ENCODE data around the gene FAM184B. TPM values are rescaled to one million over a fixed set of nuclear protein-coding genes. Genes with fewer than 3 reads are reported as not detected.

The FAM184B gene
- total RNA-seq, 4 donors from 2014 or later, result 0.24 to 0.39 (median 0.25) TPM; not detected in 1

- Histone ChIP-seq H3K4me1 (no peaks in the 10 kb centered on the region), H3K27ac (no peak overlapping the region), H3K27me3 (no peaks in the 10 kb centered on the region), H3K4me3 (no peak overlapping the region), H3K9me3 (no peaks in the 10 kb centered on the region), H3K36me3 (peaks cover 98% of the 10 kb centered on the region)
- DNase-seq (ENCODE audit: low spot score in 2 of 2), result no peak
- TF ChIP-seq EP300 (IDR thresholded peaks at IDR 0.05), result no peak
- TF ChIP-seq, protein P1, sequence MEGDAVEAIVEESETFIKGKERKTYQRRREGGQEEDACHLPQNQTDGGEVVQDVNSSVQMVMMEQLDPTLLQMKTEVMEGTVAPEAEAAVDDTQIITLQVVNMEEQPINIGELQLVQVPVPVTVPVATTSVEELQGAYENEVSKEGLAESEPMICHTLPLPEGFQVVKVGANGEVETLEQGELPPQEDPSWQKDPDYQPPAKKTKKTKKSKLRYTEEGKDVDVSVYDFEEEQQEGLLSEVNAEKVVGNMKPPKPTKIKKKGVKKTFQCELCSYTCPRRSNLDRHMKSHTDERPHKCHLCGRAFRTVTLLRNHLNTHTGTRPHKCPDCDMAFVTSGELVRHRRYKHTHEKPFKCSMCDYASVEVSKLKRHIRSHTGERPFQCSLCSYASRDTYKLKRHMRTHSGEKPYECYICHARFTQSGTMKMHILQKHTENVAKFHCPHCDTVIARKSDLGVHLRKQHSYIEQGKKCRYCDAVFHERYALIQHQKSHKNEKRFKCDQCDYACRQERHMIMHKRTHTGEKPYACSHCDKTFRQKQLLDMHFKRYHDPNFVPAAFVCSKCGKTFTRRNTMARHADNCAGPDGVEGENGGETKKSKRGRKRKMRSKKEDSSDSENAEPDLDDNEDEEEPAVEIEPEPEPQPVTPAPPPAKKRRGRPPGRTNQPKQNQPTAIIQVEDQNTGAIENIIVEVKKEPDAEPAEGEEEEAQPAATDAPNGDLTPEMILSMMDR (IDR thresholded peaks at IDR 0.05), result no peak
- no peak for TF ChIP-seq POLR2AphosphoS5 (IDR thresholded peaks at IDR 0.05)
- 91% methylated on average over 4 of the region's 4 CpGs for WGBS
These were observed 151.2 kb downstream of the FAM184B start for GRCh38 chr4:17630228-17630627.

DNA sequence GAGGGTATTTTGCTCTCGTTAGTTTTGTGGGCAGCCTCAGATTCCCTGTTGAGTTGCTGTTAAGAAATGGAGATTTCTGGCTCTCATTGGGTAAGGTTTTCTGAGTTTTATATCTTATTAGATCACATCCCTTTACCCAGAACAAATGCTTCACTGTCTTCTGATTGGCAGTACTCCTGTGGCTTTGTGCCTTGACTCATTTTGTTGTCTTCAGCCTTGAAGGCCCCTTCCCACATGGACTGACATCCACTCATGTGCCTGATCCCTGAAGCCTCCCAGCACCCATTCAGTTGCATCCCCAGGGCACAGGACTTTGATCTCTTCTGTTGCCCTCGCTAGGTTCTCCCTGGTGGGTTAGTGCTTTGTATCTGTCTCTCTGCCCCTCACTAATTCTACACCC is 156.6 kb downstream of the FAM184B start:
- Histone ChIP-seq H3K36me3 (peaks cover 99% of the 10 kb centered on the region), H3K4me1 (no peaks in the 10 kb centered on the region), H3K27me3 (no peaks in the 10 kb centered on the region), H3K9me3 (no peaks in the 10 kb centered on the region), H3K4me3 (no peak overlapping the region), H3K27ac (no peak overlapping the region)
- no peak for DNase-seq (ENCODE audit: low spot score in 2 of 2)
- TF ChIP-seq EP300 (IDR thresholded peaks at IDR 0.05) (no peak), POLR2A (IDR thresholded peaks at IDR 0.05) (no peak), POLR2AphosphoS5 (IDR thresholded peaks at IDR 0.05) (no peak)
- TF ChIP-seq, protein P1 (IDR thresholded peaks at IDR 0.05), result no peak
- 83% methylated on average over 2 of the region's 2 CpGs for WGBS

GRCh38 chr4:17623451-17624001 is 157.9 kb downstream of the FAM184B start:
- H3K36me3 ChIP-seq, result peaks cover 94% of the 10 kb centered on the region
- 67% methylated on average over 7 of the region's 7 CpGs for WGBS

DNA sequence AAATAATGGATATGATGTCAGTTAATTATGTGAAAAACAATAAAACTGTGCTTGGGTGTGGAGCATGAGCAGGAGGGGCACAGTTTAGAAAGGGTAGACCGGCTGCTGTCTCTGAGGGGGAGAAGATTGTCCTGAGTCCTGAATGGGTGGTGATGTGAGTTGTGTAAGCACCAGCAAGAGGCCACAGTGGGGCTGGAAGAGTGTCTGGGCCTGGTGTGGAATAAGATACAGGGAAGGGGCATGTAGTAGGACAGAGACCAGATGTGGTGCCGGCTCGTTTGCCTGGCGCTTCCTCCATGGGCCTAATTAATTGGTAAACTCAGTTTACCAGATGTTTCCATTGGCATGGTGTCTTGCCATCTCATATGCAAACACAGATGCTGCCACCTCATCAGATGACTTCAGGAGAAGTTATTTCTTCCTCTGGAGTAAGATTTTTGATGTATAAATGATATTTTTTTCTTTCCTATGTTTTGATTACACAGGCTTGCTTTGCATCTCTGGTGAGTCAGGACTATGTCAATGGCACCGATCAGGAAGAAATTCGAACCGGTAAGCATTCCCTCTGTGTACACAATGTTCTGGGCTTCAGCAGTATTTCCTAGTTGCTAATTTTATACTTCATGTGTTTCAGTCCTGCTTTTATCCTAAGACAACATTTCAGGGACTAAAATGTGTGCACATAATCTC is 161.9 kb downstream of the FAM184B start:
- DNase-seq (ENCODE audit: low spot score in 2 of 2), result no peak
- 59% methylated on average over 7 of the region's 7 CpGs for WGBS
- no peak overlapping the region for H3K27ac ChIP-seq
- no peak overlapping the region for H3K4me3 ChIP-seq
- peaks cover 54% of the 10 kb centered on the region for H3K36me3 ChIP-seq
- no peaks in the 10 kb centered on the region for H3K27me3 ChIP-seq
- H3K9me3 ChIP-seq, result no peaks in the 10 kb centered on the region
- peaks cover 35% of the 10 kb centered on the region for H3K4me1 ChIP-seq
- TF ChIP-seq POLR2A (IDR thresholded peaks at IDR 0.05) (no peak), POLR2AphosphoS5 (IDR thresholded peaks at IDR 0.05) (no peak), EP300 (IDR thresholded peaks at IDR 0.05) (no peak)
- TF ChIP-seq, protein P1 (IDR thresholded peaks at IDR 0.05), result no peak

More at GRCh38 chr4:17623451-17624001, 157.9 kb downstream of the FAM184B start:
- Histone ChIP-seq H3K4me1 (peaks cover 10% of the 10 kb centered on the region), H3K9me3 (no peaks in the 10 kb centered on the region), H3K27ac (no peak overlapping the region), H3K4me3 (no peak overlapping the region), H3K27me3 (no peaks in the 10 kb centered on the region)
- DNase-seq (ENCODE audit: low spot score in 2 of 2), result no peak
- no peak for TF ChIP-seq POLR2AphosphoS5 (IDR thresholded peaks at IDR 0.05)
- TF ChIP-seq EP300 (IDR thresholded peaks at IDR 0.05), result no peak
- no peak for TF ChIP-seq POLR2A (IDR thresholded peaks at IDR 0.05)
- TF ChIP-seq, protein P1 (IDR thresholded peaks at IDR 0.05), result no peak

GRCh38 chr4:17618926-17619325 is 162.5 kb downstream of the FAM184B start:
- H3K9me3 ChIP-seq, result no peaks in the 10 kb centered on the region
- no peak for DNase-seq (ENCODE audit: low spot score in 2 of 2)
- no peak for TF ChIP-seq POLR2AphosphoS5 (IDR thresholded peaks at IDR 0.05)
- TF ChIP-seq, protein P1 (IDR thresholded peaks at IDR 0.05), result no peak
- TF ChIP-seq EP300 (IDR thresholded peaks at IDR 0.05), result no peak
- no peak for TF ChIP-seq POLR2A (IDR thresholded peaks at IDR 0.05)
- H3K4me1 ChIP-seq, result peaks cover 35% of the 10 kb centered on the region
- H3K27me3 ChIP-seq, result no peaks in the 10 kb centered on the region
- no peak overlapping the region for H3K4me3 ChIP-seq
- peaks cover 48% of the 10 kb centered on the region for H3K36me3 ChIP-seq
- 0% methylated on average over 1 of the region's 1 CpG for WGBS
- H3K27ac ChIP-seq, result no peak overlapping the region
